NCI-H82 treated with DMSO at 0.1 percent for 48 hours (cell line): Measurements from ENCODE around the gene CNTNAP2.

Experiments
- DNase-seq: peaks from one replicate; lab custom pipeline; 2025; ENCODE audit not compliant: unreplicated experiment; lab: John Stamatoyannopoulos, UW

Gene CNTNAP2

DNA sequence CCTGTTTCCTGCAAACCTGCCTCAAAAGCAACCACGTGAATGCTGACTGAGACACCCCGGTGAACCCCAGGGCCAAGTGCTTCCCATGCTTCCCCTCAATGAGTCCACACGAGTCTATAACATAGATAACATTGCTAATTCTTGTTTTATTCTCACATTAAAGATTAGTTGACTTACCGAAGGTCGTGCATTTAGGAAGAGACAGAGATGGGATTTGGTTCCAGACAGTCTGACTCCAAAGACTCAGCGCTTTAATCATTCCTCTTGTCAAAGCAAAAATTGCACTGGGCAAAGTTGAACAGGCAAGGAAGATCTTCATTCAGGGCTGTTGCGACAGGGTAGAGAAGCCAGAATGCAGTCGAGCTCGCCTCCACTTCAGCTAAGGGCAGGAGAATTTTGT lies 2038.4 kb downstream of the CNTNAP2 start:
- no peak for DNase-seq

DNA sequence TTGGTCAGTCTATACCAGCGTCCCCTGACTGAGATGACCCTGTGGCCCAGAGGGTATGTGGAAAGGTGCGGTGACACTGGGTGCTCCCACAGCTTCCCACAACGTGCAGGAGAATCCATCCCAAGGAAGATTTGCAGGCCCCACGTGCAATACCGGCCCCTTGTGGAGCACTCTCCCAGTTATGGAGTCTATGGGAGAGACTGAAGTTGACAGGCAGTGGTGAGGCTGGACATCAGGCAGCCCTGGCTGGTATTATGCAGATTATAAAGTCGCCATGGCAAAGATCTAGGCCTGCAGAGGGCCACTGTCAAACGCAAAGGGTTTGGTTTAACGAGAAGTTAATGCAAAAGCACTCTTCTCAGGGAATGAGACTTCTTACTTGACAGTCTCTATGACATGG lies 2039.2 kb downstream of the CNTNAP2 start:
- no peak for DNase-seq

DNA sequence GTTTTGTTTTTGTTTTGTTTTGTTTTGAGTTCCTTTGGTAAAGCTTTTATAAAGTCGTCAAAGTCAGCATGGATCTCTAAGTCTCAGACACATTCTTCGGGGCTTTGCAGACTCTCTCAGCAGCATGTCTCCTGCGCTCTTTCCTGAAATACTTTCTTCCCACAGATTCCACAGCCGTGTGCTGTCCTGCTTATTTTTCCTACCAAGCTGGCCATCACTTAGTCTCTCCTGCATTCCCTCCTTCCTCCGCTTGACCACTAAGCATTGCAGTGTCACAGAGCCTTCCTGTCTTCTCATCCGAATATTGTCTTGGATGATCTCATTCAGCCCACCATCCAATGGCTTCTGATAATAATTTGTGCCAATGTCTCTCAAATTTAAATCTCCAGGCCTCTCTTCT lies 2039.6 kb downstream of the CNTNAP2 start:
- DNase-seq = no peak

DNA sequence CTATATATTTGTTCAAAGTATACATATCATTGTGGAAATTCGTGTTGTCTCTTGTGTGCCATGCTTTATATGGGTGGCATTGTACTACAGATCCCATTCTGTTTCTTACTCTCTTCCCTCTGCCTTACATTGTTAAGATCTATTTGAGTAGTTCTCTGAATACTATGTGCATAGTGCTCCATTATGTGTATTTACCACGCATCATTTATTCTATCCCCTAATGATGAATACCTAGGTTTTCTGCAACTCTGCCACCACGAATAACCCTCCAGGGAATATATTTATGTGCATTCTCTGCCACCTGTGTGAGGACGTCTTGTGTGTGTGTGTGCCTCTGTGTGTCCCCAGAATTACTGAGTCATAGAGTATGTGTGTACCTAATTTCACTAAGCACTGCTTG lies 2042.7 kb downstream of the CNTNAP2 start:
- DNase-seq = no peak

DNA sequence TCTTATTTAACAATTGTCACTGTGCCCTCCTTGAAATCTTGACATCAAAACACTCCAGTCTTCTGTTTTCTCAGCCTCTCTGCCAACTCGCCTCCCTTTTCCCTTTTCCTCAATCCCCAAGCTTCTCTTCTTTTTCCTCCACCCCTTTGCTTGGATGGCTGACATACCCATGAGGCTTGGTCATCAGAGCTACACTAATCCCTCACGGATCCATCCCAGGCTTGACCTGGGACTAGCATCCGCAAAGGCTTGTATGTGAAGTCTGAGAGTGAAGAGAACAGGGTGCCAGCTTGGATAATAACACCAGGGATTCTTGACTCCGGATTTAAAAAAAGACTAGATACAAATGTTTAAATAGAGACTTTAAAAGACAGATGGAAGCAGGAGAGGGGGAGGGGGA lies 2045.2 kb downstream of the CNTNAP2 start:
- DNase-seq = no peak

DNA sequence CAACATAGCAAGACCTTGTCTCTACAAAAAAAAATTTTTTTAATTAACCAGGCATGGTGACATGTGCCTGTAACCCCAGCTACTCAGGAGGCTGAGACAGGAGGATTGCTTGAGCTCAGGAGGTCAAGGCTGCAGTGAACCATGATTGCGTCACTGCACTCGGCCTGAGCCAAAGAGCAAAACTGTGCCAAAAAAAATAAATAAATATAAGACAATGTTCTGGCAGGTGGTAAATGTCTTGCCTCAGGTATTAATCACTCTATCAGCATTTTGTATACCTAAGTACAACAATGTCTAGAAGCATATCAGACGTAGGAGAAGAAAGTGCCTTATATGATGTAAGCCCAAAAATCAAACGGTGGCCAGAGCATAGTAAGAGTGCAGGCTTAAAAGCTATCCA lies 2046.2 kb downstream of the CNTNAP2 start:
- no peak for DNase-seq

DNA sequence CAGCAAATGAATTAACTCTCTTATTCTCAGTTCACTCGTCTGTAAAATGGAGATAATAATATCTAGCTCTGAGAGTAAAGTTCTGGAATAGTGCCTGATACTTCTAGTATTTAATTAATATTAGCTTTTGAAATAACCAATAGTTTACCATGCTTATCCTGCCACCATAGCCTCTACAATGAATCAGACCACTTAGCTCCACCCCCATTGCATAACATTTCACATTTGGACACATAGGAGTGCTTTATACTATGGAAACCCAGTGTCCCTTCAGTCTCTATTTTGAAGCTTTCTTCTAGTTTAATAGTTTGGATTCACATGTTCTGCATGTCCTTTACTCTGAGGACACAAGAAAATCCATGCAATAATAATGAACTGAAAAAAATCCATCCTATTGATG lies 2046.6 kb downstream of the CNTNAP2 start:
- no peak for DNase-seq

DNA sequence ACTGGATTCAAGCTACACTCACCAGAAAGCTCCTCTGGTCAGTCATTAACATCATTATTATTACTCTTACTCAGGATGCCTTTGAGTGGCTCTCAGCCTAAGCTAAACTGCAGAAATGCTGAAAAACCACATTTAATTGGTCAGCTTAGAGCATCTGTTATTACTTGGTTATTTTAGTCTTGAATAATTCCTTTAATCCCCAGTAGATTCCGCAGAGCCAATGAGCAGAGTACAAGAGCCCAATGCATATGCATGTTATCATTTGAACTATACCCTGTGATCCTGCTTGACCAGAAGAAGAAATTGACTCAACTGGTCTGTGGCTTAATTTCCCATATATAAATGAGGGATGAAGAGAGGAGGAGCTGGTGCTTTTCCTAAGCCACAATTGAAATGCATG lies 2056.3 kb downstream of the CNTNAP2 start:
- DNase-seq = peak; percentile 14

DNA sequence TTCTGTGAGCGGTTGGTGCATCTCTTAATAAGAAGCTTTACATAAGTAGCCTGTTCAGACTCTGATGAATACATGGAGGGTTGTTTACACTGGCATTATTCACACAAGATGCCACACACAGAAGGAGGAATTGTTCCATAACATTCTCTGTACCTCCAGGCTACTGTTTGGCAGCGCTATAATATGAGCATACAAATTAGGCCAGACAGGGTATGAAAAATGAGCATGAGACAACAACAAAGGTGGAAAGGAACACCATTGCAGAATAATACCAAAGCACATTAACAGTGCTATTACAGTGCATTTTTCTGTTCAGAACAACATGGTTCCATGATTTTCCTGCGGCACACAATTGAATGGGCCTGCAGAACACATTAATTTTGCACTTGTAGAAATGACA lies 2056.8 kb downstream of the CNTNAP2 start:
- DNase-seq = no peak

DNA sequence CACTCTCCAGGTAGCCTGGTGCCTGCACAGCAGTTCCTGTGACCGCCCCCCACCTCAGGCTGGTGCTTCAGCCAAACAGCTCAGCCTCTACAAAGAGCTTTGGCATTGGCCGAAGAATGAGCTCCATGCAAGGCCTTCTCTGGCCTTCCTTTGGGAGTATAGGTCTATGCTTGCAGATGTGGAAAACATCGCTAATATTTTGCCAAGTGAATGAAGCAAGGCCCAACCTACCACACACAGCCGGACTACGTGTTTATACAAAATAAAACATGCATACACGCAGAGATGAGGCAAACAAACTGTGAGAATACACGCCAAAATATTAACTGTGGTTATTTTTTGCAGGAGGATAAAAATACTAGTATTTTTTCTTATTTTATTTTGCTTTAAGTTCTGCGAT lies 2057.8 kb downstream of the CNTNAP2 start:
- DNase-seq = no peak

DNA sequence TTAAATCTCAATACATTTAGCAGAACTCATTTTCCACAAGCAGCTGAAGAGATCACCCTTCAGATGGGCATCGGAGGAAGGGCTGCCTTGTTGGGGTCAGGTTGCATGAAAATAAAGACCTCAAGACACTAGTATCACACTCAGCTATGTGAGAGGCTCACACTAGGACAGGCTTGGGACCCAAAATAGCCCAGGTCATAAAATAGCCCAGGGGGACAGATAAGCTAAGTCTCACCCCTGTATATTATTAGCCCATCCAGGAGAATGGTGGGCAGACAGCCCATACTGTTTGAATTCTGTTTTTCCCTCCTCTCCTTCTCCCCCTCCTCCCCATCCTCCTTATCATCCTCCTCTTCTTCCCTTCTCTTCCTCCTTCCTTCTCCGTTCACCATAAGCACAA lies 2058.9 kb downstream of the CNTNAP2 start:
- DNase-seq = no peak

DNA sequence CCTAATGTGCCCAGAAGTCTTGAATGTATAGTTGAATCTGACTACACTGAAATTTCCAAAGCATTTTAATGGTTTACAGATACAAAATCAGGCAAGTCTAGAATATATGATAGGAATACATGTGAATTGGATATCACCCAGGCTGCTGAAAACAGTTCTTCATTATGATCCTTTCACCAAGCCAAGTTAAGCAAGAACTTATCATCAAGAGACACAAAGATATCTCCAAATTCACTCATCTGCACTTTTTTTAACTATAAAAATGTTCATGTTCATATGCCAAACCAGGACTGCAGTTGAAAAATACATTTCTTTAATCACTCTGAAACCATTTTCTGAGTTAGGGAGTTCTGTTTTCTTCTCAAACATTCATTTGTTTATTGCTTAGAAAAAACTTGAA lies 2061.4 kb downstream of the CNTNAP2 start:
- DNase-seq = no peak

DNA sequence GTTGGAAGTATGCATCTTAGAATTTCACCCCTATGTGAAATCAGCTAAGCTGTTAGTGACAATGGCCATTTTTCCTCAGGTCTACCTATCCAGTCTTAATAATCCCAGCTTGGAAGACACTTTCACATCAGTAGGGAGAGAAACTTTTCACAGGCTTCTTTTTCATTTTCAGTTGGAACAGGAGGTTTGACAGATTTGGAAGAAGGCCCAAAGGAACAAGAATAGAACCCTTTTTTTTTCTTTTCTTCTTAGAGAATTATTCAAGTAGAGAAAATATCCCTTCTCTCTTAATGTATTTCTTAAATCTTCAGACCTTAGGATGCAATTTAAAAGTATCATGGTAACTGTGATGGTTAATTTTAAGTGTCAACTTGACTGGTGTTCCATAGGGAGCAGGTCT lies 2063.5 kb downstream of the CNTNAP2 start:
- DNase-seq = no peak

DNA sequence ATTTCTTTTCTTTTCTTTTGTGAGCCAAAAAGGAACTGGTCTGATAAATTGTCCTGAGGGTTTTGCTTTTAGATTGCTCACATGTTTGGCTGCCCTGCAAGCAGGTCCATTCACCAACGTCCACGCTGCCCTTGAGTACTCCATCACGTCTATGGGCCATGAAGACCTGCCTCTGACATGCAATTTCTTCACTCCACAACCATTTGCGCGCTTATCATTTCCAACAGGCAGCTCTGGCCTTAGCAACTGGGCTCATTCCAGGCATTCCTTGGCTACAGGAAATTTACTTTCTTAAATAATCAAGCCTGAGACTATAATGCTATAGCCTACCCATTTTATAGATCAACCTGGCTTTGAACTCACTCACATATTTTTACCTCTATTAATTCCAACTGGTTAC lies 2065.7 kb downstream of the CNTNAP2 start:
- no peak for DNase-seq

DNA sequence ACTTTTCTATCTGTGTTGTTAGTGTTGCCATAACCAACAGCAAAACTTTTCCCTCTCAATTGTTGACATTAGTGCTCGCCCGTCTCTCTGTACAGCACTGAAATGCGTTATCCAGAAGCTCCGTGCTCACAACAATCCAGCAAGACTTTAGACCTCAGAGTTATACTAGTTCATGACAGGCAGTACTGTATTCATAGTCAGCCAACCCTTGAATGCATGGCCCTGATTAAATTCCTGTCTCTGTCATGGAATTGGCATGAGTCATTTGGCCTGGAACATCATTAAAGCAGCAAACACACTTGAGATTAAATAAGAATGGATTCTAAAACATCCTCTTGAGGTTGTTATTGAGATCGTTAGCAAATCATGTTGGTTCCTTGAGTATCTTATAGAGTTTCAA lies 2068.4 kb downstream of the CNTNAP2 start:
- DNase-seq = no peak

DNA sequence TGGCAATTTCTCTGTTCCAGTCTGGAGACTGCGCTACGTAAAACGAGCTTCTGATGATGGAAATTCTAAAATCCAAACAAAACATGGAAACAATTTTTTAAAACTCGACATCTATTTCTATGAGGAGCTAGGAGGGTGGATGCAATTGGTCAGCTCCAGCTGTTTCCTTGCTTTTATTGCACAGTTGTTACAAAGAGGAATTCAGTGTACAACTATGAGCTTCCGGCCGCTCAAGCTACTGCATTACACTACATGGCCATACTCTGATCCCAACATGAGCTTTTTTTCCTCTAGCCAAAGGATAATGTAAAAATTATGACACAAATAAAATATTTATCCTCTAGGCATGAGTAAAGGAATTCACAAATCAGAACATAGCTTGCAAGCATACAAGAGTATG lies 2070.9 kb downstream of the CNTNAP2 start:
- DNase-seq = no peak

DNA sequence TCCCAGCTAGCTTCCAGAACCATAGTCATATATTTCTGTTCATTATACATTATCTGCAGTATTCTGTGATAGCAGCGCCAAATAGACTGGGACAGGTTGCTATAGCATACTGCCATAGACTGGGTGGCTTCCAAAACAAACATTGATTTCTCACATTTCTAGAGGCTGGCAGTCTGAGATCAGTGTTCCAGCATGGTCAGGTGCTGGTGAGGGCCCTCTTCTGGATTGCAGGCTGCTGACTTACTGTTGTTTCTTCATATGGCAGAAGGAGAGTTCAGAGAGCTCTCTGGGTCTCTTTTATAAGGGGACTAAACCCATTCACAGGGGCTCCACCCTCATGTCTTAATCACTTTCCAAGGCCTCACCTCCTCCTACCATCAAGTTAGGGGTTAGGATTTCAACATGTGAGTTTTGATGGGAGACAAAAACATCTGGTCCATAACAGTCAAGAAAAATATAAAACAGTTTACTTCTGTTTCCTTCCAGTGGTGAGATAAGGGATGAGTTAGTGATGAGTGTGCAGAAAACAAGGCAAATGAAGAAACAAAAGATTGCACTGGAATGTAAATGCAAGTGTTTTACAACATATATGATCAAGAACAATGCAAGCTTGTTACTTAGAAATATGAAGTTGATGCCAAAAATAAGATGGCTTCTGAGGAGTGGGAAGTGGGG lies 2074.9 kb downstream of the CNTNAP2 start:
- DNase-seq = no peak

DNA sequence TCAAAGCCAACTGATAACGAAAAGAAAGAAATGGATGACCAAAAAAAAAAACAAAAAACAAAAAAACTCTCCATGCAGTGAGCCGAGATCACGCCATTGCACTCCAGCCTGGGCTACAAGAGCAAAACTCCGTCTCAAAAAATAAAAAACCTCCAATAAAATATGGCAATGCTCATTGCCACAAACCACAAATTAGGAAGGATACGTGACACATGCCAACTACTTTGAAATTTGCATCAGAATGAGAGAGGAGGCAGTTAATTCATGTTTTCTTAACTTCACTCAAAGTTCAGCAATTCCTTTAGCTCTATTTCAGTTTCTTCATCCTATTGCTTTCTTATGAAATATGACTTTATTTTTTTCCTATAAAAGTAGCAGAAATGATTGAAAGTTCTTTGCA lies 2075.9 kb downstream of the CNTNAP2 start:
- no peak for DNase-seq

DNA sequence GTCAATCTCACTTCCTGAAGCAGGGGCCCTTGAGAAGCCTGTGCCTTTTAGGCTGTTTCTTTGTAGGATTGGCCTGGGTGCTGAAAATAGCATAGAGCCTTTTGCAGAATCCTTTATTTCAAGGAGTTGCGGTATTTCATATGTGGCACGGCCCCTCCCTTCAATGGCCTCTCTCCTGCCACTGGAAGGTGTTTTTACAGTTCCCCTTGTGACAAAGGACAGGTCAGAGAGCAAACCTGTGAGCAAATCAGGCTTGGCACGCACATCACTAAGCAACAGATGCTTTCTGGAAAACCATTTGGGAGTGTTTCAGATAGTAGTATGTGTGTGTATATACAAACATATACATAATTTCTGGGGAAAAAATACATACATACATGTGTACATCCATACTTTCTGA lies 2085.4 kb downstream of the CNTNAP2 start:
- no peak for DNase-seq

DNA sequence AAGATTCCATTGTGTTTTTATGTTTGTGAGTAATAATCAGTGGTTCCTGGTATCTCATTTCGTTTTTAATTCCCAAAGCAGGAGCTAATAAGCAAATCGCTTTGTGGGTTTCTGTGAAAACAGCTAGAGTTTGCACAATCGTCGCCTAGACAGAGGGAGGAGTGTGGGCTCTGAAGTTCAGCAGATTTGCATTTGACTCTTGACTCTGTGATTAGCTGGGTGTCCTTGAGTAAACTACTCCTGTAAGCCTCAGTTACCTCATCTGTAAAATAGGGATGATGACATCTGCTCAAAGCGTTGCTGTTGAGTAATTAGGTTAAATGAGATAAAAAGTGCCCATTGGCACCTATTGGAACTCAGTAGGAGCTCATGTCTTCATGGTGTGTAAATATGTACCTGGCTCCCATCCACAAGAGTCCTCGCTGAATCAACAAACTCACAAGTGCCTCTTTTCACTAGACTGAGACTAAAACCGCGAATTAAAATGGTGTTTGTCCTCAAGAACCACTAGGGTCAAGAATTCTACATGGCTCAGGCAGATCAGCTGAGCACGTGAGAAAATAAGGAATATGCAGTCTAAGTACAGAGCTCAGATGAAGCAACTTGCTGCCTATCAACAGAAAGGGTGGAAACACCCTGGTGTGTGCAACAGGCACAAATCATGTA lies 2088.2 kb downstream of the CNTNAP2 start:
- DNase-seq = no peak

DNA sequence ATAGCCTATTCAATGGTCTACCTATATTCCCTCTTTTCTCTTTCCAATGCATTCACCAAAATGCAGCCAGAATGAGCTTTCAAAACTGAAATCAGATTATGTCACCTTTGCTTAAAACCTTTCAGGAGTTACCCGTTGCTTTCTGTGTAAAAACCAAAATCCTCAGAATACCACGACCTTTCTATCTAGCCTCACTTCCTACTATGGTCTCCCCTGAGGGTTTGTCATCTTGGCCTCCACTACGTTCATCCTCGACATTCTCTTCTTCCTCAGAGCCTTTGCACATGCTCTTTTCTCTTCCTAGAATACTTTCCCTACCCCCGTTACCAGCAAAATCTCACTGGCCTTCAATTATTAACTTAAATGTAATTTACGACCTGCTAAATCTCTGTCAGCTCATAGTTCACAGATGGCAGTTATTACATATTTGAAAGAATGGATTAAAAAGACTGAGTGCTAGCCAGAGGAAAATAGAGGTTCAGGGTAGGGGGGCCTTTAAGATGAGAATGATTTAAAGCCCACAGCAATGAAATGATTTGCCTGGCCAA lies 2093.1 kb downstream of the CNTNAP2 start:
- DNase-seq = no peak

DNA sequence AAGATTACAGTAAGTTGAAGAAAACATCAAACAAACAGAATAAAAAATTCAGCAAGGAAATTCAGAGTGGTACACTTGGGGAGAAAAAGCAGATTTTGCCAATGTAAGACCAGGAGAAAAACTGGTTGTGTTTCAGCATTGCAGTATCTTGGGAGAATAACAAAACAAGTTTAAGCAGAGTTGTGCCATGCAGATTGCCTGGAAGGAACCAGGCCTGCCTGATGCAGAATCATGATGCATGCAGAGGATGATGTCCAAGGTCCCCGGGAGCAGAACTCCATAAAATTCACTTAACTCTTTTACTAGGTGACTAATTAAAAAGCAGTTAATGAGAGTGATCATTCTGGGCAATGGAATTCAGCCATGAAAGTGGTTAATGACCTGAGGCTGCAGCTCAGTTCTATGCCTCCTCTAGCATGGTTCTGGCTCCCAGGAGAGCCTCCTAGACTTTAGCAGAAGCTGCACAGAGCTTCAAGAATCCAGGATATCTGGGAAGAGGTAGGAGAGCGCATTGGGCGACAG lies 2094.3 kb downstream of the CNTNAP2 start:
- DNase-seq = no peak

DNA sequence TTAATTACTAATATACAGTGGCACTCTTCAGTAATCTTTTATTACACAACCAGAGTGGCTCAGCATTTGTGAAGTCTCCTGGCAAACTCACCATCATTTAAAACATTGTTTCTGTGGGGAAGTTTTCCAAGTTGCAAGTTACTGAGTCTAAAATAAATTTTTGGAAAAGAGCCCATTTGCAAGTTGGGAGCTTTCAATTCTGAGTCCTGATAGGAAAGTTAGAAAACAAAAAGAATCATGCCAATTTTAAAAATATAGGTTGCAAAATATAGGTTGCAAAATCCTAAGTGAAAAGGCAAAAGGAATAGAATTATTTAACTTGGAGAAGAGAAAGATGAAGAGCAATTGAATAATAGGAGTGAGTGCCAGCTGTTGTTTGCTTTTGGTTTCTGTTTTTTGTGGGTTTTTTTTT lies 2095.1 kb downstream of the CNTNAP2 start:
- no peak for DNase-seq
